AG20443 (cell line): Measurements from ENCODE around the gene TAX1BP3.

Experiments used
- DNase-seq: peaks from one replicate; pipeline ENCODE4 v3.0.0; 2012; ENCODE audit warnings: low spot score, mixed read lengths

TAX1BP3 gene

GRCh38 chr17:3626831-3627768, 41.3 kb downstream of the TAX1BP3 start:
- no peak for DNase-seq

- no peak for DNase-seq
Measured at GRCh38 chr17:3622977-3623594, 45.3 kb downstream of the TAX1BP3 start.

GRCh38 chr17:3621146-3621720, 47.1 kb downstream of the TAX1BP3 start:
- DNase-seq: no peak

GRCh38 chr17:3615160-3615870, 53.1 kb downstream of the TAX1BP3 start:
- no peak for DNase-seq

- no peak for DNase-seq
Measured at GRCh38 chr17:3613124-3613523, 55.3 kb downstream of the TAX1BP3 start.
